Measurements from ENCODE around the gene NACAD.
"Not testable (repeated sequence)": the region's sequence is repeated elsewhere in the genome, so short reads cannot be mapped to it uniquely, and the experiment has no call there.

Gene NACAD

GRCh38 chr7:45050198-45050597 lies 38.6 kb downstream of the NACAD start:
- DNase-seq: no peak

GRCh38 chr7:45048748-45049147 lies 40.0 kb downstream of the NACAD start:
- DNase-seq: peak; percentile 54

GRCh38 chr7:45044338-45044737 lies 44.4 kb downstream of the NACAD start:
- no peak for DNase-seq

- no peak for DNase-seq
Measured at GRCh38 chr7:45039106-45039505, 49.7 kb downstream of the NACAD start.

- no peak for DNase-seq
Measured at GRCh38 chr7:45037876-45038275, 50.9 kb downstream of the NACAD start.

- peak; percentile 41 for DNase-seq
Measured at GRCh38 chr7:45036796-45037195, 52.0 kb downstream of the NACAD start.

- DNase-seq: no peak
Measured at GRCh38 chr7:45036317-45036716, 52.5 kb downstream of the NACAD start.

- DNase-seq: peak; percentile 49
Measured at GRCh38 chr7:45035893-45036292, 52.9 kb downstream of the NACAD start.

- DNase-seq: no peak
Measured at GRCh38 chr7:45035371-45035770, 53.4 kb downstream of the NACAD start.

GRCh38 chr7:45034710-45035109 lies 54.1 kb downstream of the NACAD start:
- DNase-seq: not testable (repeated sequence)

- DNase-seq: no peak
Measured at GRCh38 chr7:45033931-45034290, 54.9 kb downstream of the NACAD start.

GRCh38 chr7:45033261-45033930 lies 55.4 kb downstream of the NACAD start:
- DNase-seq: peak; percentile 42

GRCh38 chr7:45032421-45032820 lies 56.3 kb downstream of the NACAD start:
- no peak for DNase-seq

GRCh38 chr7:45031829-45032228 lies 56.9 kb downstream of the NACAD start:
- peak; percentile 11 for DNase-seq

Data from CD4-positive, alpha-beta T cell treated with Interleukin-6 for 4 hours (primary cell).